Tibial artery (tissue), 4 donors: ENCODE measurements around the gene MLLT3.

ENCODE experiments used
- DNase-seq, 2 donors: peaks; one replicate each; pipeline ENCODE4 v3.0.0-alpha.2; 2019
- H3K27ac ChIP-seq, 2 donors: fragments of 200-600 bp; sonication (generic) in 1 of 2; 1 replicate in 1 of 2; 2 replicates in 1 of 2; pipeline ENCODE4 v1.5.1; 2018 to 2019; ENCODE audit warnings: mild to moderate bottlenecking in 1 of 2
- H3K27me3 ChIP-seq, 2 donors: fragments of 200-600 bp; sonication (generic) in 1 of 2; one replicate each; pipeline versions ENCODE4 v1.5.1 to v1.6.0; 2016 to 2019
- H3K36me3 ChIP-seq, 3 donors: fragments of 200-600 bp; sonication (generic) in 2 of 3; one replicate each; pipeline ENCODE4 v1.5.1; 2016 to 2019; ENCODE audit warnings: mild to moderate bottlenecking in 2 of 3
- H3K4me1 ChIP-seq, 4 donors: fragments of 200-600 bp; sonication (generic) in 2 of 4; 1 replicate in 3 of 4; 2 replicates in 1 of 4; pipeline ENCODE4 v1.5.1; 2016 to 2019
- H3K4me3 ChIP-seq, 2 donors: fragments of 200-600 bp; sonication (generic) in 1 of 2; 1 replicate in 1 of 2; 2 replicates in 1 of 2; pipeline ENCODE4 v1.5.1; 2018 to 2019; ENCODE audit warnings: mild to moderate bottlenecking in 2 of 2
- H3K9me3 ChIP-seq, 3 donors: fragments of 200-600 bp; sonication (generic) in 1 of 3; one replicate each; pipeline ENCODE4 v1.5.1; 2016 to 2019
- intact Hi-C: fragments of 100-400 bp; cut with DNase I; formaldehyde crosslinking; loops from one replicate; pipeline ENCODE4 v1.15.0; 2023; ENCODE audit warnings: low total_unique reads
- TF ChIP-seq, protein P1 (sequence below), 2 experiments: fragments of 200-600 bp in 1 of 2; fragments of 450-650 bp in 1 of 2; IDR thresholded peaks; one replicate each; pipeline ENCODE4 v1.5.1; 2017 to 2019; ENCODE audit warnings: antibody characterized with exemption in 2 of 2, mild to moderate bottlenecking in 1 of 2, moderate library complexity in 1 of 2

The MLLT3 gene

GRCh38 chr9:20557890-20558565 lies 64.3 kb downstream of the MLLT3 start:
- TF ChIP-seq, protein P1, sequence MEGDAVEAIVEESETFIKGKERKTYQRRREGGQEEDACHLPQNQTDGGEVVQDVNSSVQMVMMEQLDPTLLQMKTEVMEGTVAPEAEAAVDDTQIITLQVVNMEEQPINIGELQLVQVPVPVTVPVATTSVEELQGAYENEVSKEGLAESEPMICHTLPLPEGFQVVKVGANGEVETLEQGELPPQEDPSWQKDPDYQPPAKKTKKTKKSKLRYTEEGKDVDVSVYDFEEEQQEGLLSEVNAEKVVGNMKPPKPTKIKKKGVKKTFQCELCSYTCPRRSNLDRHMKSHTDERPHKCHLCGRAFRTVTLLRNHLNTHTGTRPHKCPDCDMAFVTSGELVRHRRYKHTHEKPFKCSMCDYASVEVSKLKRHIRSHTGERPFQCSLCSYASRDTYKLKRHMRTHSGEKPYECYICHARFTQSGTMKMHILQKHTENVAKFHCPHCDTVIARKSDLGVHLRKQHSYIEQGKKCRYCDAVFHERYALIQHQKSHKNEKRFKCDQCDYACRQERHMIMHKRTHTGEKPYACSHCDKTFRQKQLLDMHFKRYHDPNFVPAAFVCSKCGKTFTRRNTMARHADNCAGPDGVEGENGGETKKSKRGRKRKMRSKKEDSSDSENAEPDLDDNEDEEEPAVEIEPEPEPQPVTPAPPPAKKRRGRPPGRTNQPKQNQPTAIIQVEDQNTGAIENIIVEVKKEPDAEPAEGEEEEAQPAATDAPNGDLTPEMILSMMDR (IDR thresholded peaks at IDR 0.05) = no peak
- Histone ChIP-seq H3K4me1 (peaks cover 0 to 35% (median 17%) of the 10 kb centered on the region in 4 donors), H3K36me3 (no peaks in the 10 kb centered on the region), H3K9me3 (no peaks in the 10 kb centered on the region), H3K4me3 (no peak overlapping the region), H3K27me3 (no peaks in the 10 kb centered on the region), H3K27ac (no peak overlapping the region)
- intact Hi-C loops = loop anchor here (10.0 kb wide), 1 partner anchor 67 kb away; the partner anchor contains the start of gene MLLT3
- no peak for DNase-seq

DNA sequence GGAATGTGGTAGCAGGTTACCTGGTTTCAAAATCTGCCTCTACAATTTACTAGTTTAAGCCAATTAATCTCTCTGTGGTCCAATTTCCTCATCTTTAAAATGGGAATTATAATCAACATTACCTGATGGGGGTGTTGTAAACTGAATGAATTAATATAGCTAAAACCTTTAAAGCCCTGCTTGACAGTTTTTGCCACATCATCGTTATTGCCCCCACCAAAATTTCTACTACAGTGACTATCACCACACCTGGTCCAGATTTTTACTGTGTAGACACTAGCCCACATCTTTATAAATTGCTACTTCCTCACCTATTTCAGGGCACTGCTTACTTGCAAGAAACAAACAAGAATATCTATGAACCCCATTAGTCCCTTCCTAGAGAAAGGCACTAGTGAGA lies 65.0 kb downstream of the MLLT3 start:
- Histone ChIP-seq H3K27me3 (no peaks in the 10 kb centered on the region), H3K36me3 (no peaks in the 10 kb centered on the region), H3K27ac (no peak overlapping the region), H3K9me3 (no peaks in the 10 kb centered on the region), H3K4me1 (peaks cover 0 to 38% (median 16%) of the 10 kb centered on the region in 4 donors), H3K4me3 (no peak overlapping the region)
- DNase-seq = no peak
- TF ChIP-seq, protein P1 (IDR thresholded peaks at IDR 0.05) = no peak
- intact Hi-C loops = loop anchor here (10.0 kb wide), 1 partner anchor 68 kb away; the partner anchor contains the start of gene MLLT3

GRCh38 chr9:20553558-20554149 lies 68.6 kb downstream of the MLLT3 start:
- intact Hi-C loops = loop anchor here (10.0 kb wide), 1 partner anchor 71 kb away; the partner anchor contains the start of gene MLLT3

GRCh38 chr9:20552874-20553557 lies 69.3 kb downstream of the MLLT3 start:
- no peak overlapping the region for H3K27ac ChIP-seq
- H3K27me3 ChIP-seq = no peaks in the 10 kb centered on the region
- peaks cover 0 to 21% (median 3%) of the 10 kb centered on the region in 4 donors for H3K4me1 ChIP-seq
- intact Hi-C loops = loop anchor here (10.0 kb wide), 1 partner anchor 72 kb away; the partner anchor contains the start of gene MLLT3
- TF ChIP-seq, protein P1 (IDR thresholded peaks at IDR 0.05) = peak; percentile 26 to 29
- no peak for DNase-seq
- no peak overlapping the region for H3K4me3 ChIP-seq
- H3K36me3 ChIP-seq = no peaks in the 10 kb centered on the region
- no peaks in the 10 kb centered on the region for H3K9me3 ChIP-seq

More at GRCh38 chr9:20553558-20554149, 68.6 kb downstream of the MLLT3 start:
- Histone ChIP-seq H3K27ac (no peak overlapping the region), H3K9me3 (no peaks in the 10 kb centered on the region), H3K4me1 (peaks cover 0 to 28% (median 8%) of the 10 kb centered on the region in 4 donors), H3K27me3 (no peaks in the 10 kb centered on the region), H3K4me3 (no peak overlapping the region), H3K36me3 (no peaks in the 10 kb centered on the region)
- TF ChIP-seq, protein P1 (IDR thresholded peaks at IDR 0.05) = no peak
- no peak for DNase-seq

DNA sequence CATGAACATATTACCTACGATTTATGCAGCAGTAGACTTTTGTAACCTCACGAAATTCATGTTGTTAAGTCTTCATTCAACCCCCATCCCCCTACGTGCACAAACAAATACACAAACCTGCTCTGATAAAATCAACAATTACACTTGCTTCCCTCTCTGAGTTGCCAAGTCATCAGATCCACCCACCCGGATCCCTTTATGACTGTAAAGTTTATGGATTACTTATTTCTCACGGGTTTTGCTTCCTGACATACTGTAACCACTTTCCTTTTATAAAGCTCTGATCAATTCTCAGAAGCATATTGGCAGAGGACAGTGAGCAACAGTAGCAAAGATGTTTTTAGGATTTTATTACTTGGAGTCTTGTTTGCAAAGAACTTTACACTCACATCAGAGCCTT lies 70.5 kb downstream of the MLLT3 start:
- no peak for DNase-seq
- TF ChIP-seq, protein P1 (IDR thresholded peaks at IDR 0.05) = no peak
- intact Hi-C loops = loop anchor here (10.0 kb wide), 1 partner anchor 73 kb away; the partner anchor contains the start of gene MLLT3
- H3K36me3 ChIP-seq = no peaks in the 10 kb centered on the region
- H3K9me3 ChIP-seq = no peaks in the 10 kb centered on the region
- peaks cover 0 to 17% (median 3%) of the 10 kb centered on the region in 4 donors for H3K4me1 ChIP-seq
- H3K27ac ChIP-seq = no peak overlapping the region
- H3K27me3 ChIP-seq = no peaks in the 10 kb centered on the region
- no peak overlapping the region for H3K4me3 ChIP-seq
